CD4-positive, alpha-beta T cell treated with Interferon alpha-2 for 1 hour (primary cell): ENCODE data around the gene TNNC2.
"Not testable (repeated sequence)": the region's sequence is repeated elsewhere in the genome, so short reads cannot be mapped to it uniquely, and the experiment has no call there.

Source experiments
- DNase-seq, 2 donors: peaks; one replicate each; pipeline ENCODE4 v3.0.0-alpha.2; 2020 to 2022

Gene TNNC2

GRCh38 chr20:45827030-45827652 lies at the start of gene TNNC2:
TNNC2 (minus strand) TSS chr20:45827312; CDS start chr20:45827248, 64 bp downstream.
- no peak for DNase-seq

DNA sequence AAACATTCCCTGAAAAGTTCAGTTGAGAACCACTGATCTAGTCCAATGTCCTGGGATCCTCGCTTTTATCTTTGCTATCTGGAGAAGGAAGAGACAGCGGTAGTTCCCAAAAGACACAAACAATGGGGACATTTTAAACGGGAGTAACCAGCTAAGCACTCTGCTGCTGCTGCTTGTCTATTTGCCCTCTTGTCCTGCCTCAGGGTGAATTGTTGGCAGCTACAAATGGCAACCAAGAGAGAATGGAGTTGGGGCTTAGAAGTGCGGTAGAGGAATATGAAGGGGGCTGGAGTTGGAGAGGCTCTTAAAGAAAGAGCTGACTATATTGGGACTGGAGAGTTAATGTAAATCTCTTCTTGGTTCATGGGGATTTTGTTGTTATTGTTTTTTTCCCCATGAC lies 47.5 kb upstream of the TNNC2 start:
- DNase-seq = no peak

DNA sequence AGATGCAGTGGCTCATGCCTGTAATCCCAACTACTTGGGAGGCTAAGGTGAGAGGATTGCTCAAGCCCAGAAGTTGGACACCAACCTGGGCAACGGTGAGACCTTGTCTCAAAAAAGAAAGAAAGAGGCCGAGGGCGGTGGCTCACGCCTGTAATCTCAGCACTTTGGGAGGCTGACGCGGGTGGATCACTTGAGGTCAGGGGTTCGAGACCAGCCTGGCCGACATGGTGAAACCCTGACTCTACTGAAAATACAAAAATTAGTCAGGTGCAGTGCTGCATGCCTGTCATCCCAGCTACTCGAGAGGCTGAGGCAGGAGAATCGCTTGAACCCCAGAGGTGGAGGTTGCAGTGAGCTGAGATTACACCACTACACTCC lies 47.0 kb upstream of the TNNC2 start:
- DNase-seq = not testable (repeated sequence)

DNA sequence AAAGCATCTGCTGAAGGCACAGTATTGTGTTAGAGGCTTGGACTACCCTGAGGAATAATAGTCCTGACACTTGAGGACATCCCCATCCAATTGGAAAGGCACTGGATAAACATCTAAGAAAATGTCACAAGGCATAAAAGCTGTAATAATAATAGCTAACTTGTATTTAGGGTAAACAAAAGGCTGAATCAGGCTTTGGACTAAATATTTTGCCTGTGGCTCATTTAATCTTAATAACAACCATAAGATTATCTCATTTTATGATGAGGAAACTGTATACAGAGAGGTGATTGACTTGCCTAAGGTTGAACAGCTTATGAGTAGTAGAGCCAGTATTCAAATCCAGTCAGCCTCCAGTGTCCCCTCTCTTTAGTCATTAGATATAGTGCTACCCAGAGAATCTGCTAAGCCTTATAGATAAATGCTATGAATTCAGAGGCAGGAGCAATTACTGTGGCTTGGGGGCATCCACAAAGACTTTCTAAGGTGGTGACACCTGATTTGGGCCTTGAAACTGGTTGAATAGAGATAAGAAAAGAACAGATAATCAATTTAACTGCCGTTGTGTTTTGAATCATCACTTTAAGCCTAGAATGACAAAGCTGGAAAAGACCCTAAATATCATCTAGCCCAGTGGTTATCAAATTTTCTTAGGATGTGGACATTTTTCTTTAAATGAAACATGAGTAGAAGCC lies 46.4 kb upstream of the TNNC2 start:
- no peak for DNase-seq

GRCh38 chr20:45872626-45873025 lies 45.5 kb upstream of the TNNC2 start:
- no peak for DNase-seq

DNA sequence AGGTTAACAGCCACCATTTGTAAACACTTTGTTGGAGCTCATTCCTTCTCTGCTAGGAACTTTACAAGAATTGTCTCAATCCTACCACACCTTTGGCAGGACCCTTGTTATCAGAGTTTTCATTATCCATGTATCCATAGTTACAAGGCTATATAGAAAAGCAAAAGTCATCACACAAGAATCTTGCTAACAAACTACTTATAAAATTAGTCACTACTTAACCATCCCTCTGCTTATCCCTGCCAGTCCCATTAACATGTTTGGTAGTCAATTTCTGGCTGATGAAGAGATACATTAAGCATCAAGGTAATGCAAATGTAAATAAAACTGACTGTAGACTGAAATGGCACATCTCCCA lies 40.7 kb upstream of the TNNC2 start:
- no peak for DNase-seq

DNA sequence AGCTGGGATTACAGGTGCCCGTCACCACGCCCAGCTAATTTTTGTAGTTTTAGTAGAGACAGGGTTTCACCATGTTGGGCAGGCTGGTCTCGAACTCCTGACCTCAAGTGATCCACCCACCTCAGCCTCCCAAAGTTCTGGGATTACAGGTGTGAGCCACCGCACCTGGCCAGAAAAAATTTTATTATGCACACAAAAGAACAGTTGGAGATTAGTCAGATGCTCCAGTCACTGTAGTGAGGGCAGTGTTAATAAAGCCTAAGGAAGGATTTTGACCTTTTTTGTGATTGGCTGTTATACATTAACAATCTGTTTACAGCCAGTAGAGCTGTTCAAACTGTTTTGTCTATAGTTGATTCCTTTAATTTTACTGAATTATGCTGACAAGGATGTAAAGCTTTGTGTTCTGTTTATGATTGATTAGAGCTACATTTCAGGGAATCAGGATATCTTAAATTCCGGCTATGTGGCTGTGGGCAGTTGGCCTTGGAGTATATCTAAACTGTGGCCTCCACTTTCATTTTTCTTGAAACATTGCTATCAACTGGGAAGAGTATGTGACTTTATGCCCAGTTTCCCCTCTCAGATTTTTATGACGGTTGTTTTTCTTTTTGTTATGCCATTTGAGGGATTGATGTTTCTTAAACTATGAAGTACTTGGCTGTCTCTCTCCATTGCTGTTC lies 40.2 kb upstream of the TNNC2 start:
- DNase-seq = no peak

GRCh38 chr20:45866454-45866853 lies 39.3 kb upstream of the TNNC2 start:
- no peak for DNase-seq

DNA sequence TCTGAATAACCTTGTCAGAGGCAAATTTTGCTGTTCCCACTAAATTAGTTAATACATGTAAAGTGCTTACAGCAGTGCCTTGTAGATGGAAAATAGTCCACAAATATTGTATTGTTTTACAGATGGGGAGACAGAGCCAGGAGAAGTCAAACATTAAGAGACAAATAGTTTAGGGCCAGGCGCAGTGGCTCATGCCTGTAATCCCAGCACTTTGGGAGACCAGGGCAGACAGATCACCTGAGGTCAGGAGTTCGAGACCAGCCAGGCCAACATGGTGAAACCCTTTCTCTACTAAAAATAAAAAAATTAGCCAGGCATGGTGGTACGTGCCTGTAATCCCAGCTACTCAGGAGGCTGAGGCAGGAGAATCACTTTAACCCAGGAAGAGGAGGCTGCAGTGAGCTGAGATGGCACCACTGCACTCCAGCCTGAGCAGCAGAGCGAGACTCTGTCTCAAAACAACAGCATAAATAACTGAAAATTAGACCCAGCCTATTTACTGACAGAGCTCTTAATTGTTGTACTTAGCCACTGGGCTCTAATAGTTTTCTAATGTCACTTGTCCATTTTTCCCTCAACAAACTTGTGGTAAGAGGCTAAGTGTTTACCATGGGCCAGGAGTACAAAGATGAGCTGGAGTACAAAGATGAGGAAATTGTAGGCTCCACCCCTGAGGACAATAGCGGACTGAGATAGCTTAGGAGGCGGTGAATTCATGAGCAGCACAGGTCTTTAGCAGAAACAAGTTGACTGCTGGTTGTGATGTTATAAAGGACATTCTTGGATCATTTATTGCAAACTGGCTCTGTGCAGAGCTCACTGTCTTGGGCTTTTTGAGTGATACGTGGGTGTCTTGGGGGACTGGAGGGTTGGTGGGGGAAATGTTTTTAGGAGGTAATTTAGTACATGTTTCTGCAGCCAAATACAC lies 36.7 kb upstream of the TNNC2 start:
- no peak for DNase-seq

GRCh38 chr20:45861221-45862075 lies 34.3 kb upstream of the TNNC2 start:
- no peak for DNase-seq

DNA sequence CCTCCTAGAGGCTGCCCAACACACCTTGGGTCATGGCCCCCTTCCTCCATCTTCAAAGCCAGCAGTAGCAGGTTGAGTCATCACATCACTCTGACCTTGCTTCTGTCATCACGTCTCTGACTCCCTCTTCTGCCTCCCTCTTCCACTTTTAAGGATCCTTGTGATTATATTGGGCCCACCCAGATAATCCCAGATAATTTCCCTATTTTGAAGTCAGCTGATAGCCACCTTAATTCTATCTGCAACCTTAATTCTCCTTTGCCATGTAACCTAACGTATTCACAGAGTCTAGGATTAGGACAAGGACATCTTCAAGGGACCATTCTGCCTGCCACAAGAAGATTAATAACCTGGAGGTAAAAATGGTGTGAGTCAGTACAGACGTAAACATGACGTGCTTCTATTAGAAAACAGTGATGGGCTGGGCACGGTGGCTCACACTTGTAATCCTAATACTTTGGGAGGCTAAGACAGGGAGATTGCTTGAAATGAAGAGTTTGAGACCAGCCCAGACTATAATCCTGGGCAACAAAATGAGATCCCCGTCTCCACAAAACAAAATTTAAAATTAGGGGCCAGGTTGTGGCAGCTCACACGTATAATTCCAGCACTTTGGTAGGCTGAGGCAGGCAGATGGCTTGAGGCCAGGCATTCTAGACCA lies 33.6 kb upstream of the TNNC2 start:
- no peak for DNase-seq

GRCh38 chr20:45859916-45860315 lies 32.8 kb upstream of the TNNC2 start:
- no peak for DNase-seq

GRCh38 chr20:45857882-45858216 lies 30.7 kb upstream of the TNNC2 start:
- no peak for DNase-seq

DNA sequence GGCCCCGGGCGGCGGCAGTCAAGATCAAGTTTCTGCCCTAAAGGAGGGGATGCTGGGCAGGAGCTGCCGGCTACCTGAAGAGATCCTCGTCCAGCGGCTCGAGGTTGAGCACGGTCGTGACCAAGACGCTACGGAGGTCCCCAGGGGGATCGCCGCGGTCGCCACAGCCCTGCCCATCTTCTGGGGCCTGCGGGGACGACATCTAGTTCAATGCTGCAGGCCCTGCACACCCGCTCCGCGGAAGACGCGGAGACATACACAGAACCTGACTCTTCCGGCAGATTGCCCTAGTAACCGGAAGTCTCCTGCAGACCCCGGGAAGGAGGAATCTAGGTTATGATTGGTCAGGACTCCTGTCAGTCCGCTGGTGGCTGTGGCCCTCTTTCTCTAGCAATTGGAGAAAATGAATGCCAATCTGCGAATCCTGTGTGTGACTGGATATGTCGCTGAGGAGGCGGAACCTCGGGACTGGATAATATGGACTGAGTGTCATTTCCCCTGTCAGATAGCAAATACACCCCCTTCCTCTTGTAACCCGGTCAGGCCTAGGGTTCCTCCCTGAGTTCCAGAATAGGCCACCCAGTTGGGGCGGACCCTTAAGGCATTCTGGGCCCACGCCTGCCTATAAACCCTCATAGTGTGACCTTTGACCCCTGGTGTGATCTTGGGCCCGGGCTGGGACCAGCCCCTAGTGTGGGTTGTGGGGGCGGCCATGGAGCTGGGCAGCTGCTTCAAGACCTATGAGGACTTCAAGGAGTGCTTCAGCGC lies 30.2 kb upstream of the TNNC2 start, which contains the start of the genes ACOT8 and ZSWIM3:
Gene ACOT8 (minus strand): TSS at position 279 of the 768 bp plus-strand sequence. CDS start 77 bp downstream, at position 202.
Gene ZSWIM3 (plus strand): TSS at position 501 of the 768 bp plus-strand sequence. CDS start 212 bp downstream, at position 713.
- peak; percentile 97 to 100 for DNase-seq

GRCh38 chr20:45853484-45853883 lies 26.4 kb upstream of the TNNC2 start:
- DNase-seq = no peak

- DNase-seq = no peak
Observed at GRCh38 chr20:45852326-45852725, 25.2 kb upstream of the TNNC2 start.

DNA sequence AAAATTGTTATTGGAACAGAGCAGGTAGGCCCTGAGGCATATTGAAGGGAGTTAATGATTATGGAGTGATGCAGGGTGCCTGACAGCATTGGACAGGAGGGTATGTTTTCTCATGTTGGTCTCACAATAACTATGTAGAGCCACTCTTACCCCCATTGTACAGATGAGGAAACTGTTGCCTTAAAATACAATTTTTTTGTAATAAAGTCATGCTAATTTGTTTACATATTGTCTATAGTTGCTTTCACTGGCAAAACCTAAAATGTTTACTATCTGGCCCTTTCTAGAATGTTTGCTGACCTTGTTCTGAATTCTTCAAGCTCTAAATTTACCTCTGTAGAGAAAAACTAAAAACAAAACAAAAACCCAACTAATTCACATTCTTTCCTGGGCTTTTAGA lies 24.4 kb upstream of the TNNC2 start:
- no peak for DNase-seq

DNA sequence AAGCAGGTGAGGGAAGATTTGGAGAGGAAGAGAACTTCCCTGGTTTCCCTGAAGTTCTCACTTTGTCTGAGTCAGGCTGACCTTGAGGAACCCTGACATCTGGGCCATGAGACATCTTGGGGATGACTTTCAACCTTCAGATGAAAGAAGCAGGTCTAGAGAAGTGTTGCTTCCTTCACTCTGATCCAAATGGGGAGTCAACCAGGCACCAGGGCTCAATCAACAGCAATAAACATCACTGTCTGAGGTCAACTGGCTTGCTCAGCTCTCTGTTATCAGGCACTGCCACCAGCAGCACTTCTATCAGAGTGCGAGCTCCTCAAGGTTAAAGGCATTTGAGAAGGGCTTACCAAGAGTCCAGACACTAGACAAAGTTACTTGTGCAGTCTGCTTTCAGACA lies 23.8 kb upstream of the TNNC2 start:
- DNase-seq = no peak

DNA sequence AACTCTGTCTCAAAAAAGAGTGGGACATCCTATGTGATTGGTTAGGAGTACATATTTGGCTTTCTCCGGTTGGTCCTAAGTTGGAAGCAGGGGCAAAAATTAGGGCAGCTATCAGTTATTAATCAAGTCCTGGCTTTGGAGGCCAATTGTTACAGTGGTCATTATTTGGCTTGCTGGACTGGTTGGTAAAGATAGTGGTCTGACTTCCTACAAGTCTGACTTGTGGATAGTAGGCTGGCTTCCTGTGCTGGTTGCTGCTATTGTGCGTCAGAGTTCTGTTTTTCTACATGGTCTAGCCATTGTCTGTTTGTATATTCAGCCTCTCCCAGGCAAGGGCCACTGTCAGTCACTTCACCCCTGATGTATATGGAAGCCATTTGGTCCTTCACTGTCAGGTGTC lies 23.1 kb upstream of the TNNC2 start:
- no peak for DNase-seq

DNA sequence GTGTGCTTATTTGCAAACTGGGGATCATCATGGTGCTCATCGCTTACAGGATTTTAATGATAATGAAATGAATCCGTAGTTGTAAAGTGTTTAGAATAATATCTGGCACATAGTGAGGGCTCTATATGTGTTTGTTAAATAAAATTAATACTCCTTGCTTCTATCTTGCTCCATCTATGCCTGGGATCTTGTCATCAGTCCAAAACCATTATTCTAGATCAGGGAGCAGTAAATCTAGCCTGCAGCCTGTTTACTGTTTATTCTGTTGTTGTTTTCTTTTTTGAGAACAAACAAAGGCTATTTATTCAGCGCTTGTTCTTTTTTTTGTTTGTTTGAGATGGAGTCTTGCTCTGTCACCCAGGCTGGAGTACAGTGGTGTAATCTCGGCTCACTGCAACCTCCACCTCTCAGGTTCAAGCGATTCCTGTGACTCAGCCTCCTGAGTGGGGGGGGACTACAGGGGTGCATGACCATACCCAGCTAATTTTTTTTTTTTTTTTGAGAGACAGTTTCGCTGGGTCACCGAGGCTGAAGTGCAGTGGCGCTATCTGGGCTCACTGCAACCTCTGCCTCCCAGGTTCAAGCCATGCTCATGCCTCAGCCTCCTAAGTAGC lies 22.0 kb upstream of the TNNC2 start:
- DNase-seq = no peak
